Liver (tissue), 9 donors: Measurements from ENCODE around the gene KCNA5. TPM values are rescaled to one million over a fixed set of nuclear protein-coding genes. Genes with fewer than 3 reads are reported as not detected.

ENCODE experiments used
- DNase-seq: peaks from one replicate; pipeline ENCODE4 v3.0.0-alpha.2; 2017; ENCODE audit warnings: low spot score
- H3K27ac ChIP-seq, 2 donors: one replicate each; pipeline ENCODE4 v1.7.0; 2013; ENCODE audit warnings: inconsistent platforms in 2 of 2, low read length in 2 of 2, control low read depth in 1 of 2, low read depth in 1 of 2, mild to moderate bottlenecking in 1 of 2
- H3K27me3 ChIP-seq, 4 donors: one replicate each; pipeline versions ENCODE4 v1.6.1 to v1.7.0; 2013; ENCODE audit warnings: low read length in 3 of 4, inconsistent platforms in 1 of 4, mild to moderate bottlenecking in 1 of 4, moderate library complexity in 1 of 4; ENCODE audit not compliant: control insufficient read depth in 4 of 4, insufficient read depth in 4 of 4
- H3K36me3 ChIP-seq, 4 donors: one replicate each; pipeline versions ENCODE4 v1.6.1 to v1.7.0; 2013; ENCODE audit warnings: low read length in 3 of 4, mild to moderate bottlenecking in 3 of 4, low read depth in 1 of 4, moderate library complexity in 1 of 4; ENCODE audit not compliant: control insufficient read depth in 4 of 4, insufficient read depth in 3 of 4
- H3K4me1 ChIP-seq, 4 donors: one replicate each; pipeline versions ENCODE4 v1.6.1 to v1.7.0; 2013; ENCODE audit warnings: low read length in 3 of 4, mild to moderate bottlenecking in 3 of 4, moderate library complexity in 1 of 4; ENCODE audit not compliant: control insufficient read depth in 4 of 4, insufficient read depth in 4 of 4
- H3K4me3 ChIP-seq, 3 donors: one replicate each; pipeline versions ENCODE4 v1.6.1 to v1.7.0; 2013; ENCODE audit warnings: low read length in 3 of 3, control low read depth in 1 of 3, low read depth in 1 of 3, mild to moderate bottlenecking in 1 of 3
- H3K9ac ChIP-seq, 2 donors: one replicate each; pipeline ENCODE4 v1.7.0; 2013; ENCODE audit warnings: low read length in 2 of 2, mild to moderate bottlenecking in 2 of 2, moderate library complexity in 2 of 2, control low read depth in 1 of 2, low read depth in 1 of 2
- H3K9me3 ChIP-seq, 4 donors: one replicate each; pipeline versions ENCODE4 v1.6.1 to v1.7.0; 2013; ENCODE audit warnings: low read length in 3 of 4; ENCODE audit not compliant: control insufficient read depth in 4 of 4
- EGR1 ChIP-seq, 2 donors: IDR thresholded peaks; 2 replicates each; pipeline ENCODE4 v1.6.1; 2016 to 2018; ENCODE audit warnings: antibody characterized with exemption in 2 of 2, low read depth in 2 of 2
- FOXA1 ChIP-seq: IDR thresholded peaks from 2 replicates; pipeline ENCODE4 v1.6.1; 2016; ENCODE audit warnings: antibody characterized with exemption
- FOXA2 ChIP-seq: IDR thresholded peaks from 2 replicates; pipeline ENCODE4 v1.6.1; 2016; ENCODE audit warnings: antibody characterized with exemption
- GABPA ChIP-seq, 2 donors: IDR thresholded peaks in 1 of 2; conservative IDR thresholded peaks in 1 of 2; 2 replicates each; pipeline ENCODE4 v1.6.1; 2016; ENCODE audit warnings: antibody characterized with exemption in 2 of 2, mild to moderate bottlenecking in 1 of 2, moderate library complexity in 1 of 2
- HNF4A ChIP-seq, 2 donors: conservative IDR thresholded peaks; 2 replicates each; pipeline ENCODE4 v1.6.1; 2016; ENCODE audit warnings: antibody characterized with exemption in 2 of 2, mild to moderate bottlenecking in 2 of 2
- HNF4G ChIP-seq: IDR thresholded peaks from 2 replicates; pipeline ENCODE4 v1.6.1; 2016; ENCODE audit warnings: antibody characterized with exemption
- JUND ChIP-seq, 2 donors: IDR thresholded peaks; 2 replicates each; pipeline ENCODE4 v1.6.1; 2016; ENCODE audit warnings: antibody characterized with exemption in 2 of 2
- NR2F2 ChIP-seq: IDR thresholded peaks from 2 replicates; pipeline ENCODE4 v1.6.1; 2016; ENCODE audit warnings: antibody characterized with exemption
- RAD21 ChIP-seq, 2 donors: IDR thresholded peaks; 2 replicates each; pipeline ENCODE4 v1.6.1; 2016; ENCODE audit warnings: antibody characterized with exemption in 2 of 2, mild to moderate bottlenecking in 2 of 2
- RXRA ChIP-seq, 2 donors: IDR thresholded peaks; 2 replicates each; pipeline ENCODE4 v1.6.1; 2017 to 2018; ENCODE audit warnings: antibody characterized with exemption in 2 of 2, mild to moderate bottlenecking in 1 of 2
- SP1 ChIP-seq: IDR thresholded peaks from 2 replicates; pipeline ENCODE4 v1.6.1; 2018; ENCODE audit warnings: antibody characterized with exemption, mild to moderate bottlenecking
- TAF1 ChIP-seq: conservative IDR thresholded peaks from 2 replicates; pipeline ENCODE4 v1.6.1; 2016; ENCODE audit warnings: antibody characterized with exemption, mild to moderate bottlenecking
- YY1 ChIP-seq: IDR thresholded peaks from 2 replicates; pipeline ENCODE4 v1.6.1; 2016; ENCODE audit warnings: antibody characterized with exemption, mild to moderate bottlenecking
- WGBS: extraction: QIAGEN DNeasy Blood & Tissue Kit; methylation state at CpG from one replicate; pipeline ENCODE4 v1.1.7; 2013; 5-methylcytosine and 5-hydroxymethylcytosine counted together
- polyA plus RNA-seq, 2 donors: library from polyadenylated mRNA; stranded (reverse) in 1 of 2; unstranded in 1 of 2; fragments of 200-250 nt in 1 of 2; fragments of >200 nt in 1 of 2; fragmentation: Nextera tagmentation in 1 of 2; extraction: Ambion mirVana in 1 of 2; gene quantifications; one replicate each; pipeline versions ENCODE4 v1.2.1 to v1.2.3, GENCODE V29; 2013 to 2015
- total RNA-seq, 2 donors: library from RNA; depleted of rRNA; stranded (reverse); fragments of >200 nt; gene quantifications; one replicate each; pipeline ENCODE4 v1.2.3, GENCODE V29; 2014
- TF ChIP-seq, protein P1 (sequence below): IDR thresholded peaks from 2 replicates; pipeline ENCODE4 v1.6.1; 2016; ENCODE audit warnings: antibody characterized with exemption
- TF ChIP-seq, protein P2 (sequence below): IDR thresholded peaks from 2 replicates; pipeline ENCODE4 v1.6.1; 2016; ENCODE audit warnings: antibody characterized with exemption
- donor health status: healthy.
- donor health status: healthy.
- donor health status: healthy.
- donor health status: healthy.
- donor health status: healthy.

The KCNA5 gene
- total and polyA plus RNA-seq, 4 donors, result 0.09 to 0.42 (median 0.12) TPM; not detected in 1

DNA sequence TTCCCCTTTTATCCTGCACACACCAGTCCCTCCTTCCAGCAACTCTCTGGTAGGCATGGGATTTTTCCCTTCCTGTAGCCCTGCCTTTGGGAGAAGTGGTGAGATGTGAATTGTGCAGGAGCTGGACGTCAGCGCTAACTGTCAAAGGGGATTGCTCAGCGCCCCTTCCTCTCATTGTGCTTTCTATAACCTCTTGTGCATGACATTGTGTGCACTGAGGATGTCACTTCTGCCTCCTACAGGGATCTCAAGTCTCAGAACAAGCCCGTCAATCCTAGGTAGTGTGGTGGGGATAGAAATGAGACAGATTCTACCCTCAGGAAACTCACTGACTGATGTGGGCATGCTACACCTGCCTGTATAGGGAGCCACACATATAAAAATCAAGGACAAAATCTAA is 8.7 kb downstream of the KCNA5 start:
- no peak overlapping the region for H3K4me3 ChIP-seq
- no peak for DNase-seq
- H3K4me1 ChIP-seq, result no peaks in the 10 kb centered on the region
- WGBS, result 68% methylated on average over 4 of the region's 4 CpGs
- H3K27ac ChIP-seq, result no peak overlapping the region
- H3K9ac ChIP-seq, result no peak overlapping the region
- H3K36me3 ChIP-seq, result no peaks in the 10 kb centered on the region
- no peaks in the 10 kb centered on the region for H3K9me3 ChIP-seq
- H3K27me3 ChIP-seq, result peaks cover 0 to 3% (median 0%) of the 10 kb centered on the region in 4 donors
- TF ChIP-seq, protein P1, sequence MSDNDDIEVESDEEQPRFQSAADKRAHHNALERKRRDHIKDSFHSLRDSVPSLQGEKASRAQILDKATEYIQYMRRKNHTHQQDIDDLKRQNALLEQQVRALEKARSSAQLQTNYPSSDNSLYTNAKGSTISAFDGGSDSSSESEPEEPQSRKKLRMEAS, result no peak
- TF ChIP-seq RAD21 (IDR thresholded peaks at IDR 0.05), result no peak
- TF ChIP-seq RXRA (IDR thresholded peaks at IDR 0.05), result no peak
- TF ChIP-seq NR2F2, result no peak
- no peak for TF ChIP-seq TAF1
- no peak for TF ChIP-seq HNF4G
- TF ChIP-seq EGR1 (IDR thresholded peaks at IDR 0.05; ENCODE audit: low read depth in 2 of 2), result no peak

DNA sequence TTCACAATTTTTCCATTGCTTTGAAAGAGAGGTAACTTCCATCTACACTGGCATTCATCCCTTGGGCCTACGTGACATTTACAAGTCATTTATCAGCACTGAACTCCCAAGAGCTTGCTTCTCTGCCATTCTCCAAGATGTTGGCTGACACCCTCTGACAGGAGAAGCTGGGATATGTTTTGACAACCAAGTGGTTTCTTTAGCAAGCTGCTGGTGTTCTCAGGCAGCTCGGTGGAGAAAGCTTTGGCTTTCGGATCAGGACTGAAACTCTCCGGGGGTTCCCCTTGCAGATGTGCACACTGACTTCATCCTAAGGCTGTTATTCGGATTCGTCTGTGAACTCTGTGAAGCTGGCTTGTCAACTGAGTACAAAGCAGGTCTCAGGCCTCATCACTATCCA is 15.7 kb downstream of the KCNA5 start:
- no peaks in the 10 kb centered on the region for H3K9me3 ChIP-seq
- no peak for TF ChIP-seq SP1
- TF ChIP-seq HNF4G, result no peak
- TF ChIP-seq, protein P1, result no peak
- no peak for TF ChIP-seq JUND (IDR thresholded peaks at IDR 0.05)
- no peak for TF ChIP-seq YY1
- no peak for TF ChIP-seq EGR1 (IDR thresholded peaks at IDR 0.05; ENCODE audit: low read depth in 2 of 2)
- TF ChIP-seq RAD21 (IDR thresholded peaks at IDR 0.05), result no peak
- no peak for TF ChIP-seq HNF4A (conservative IDR thresholded peaks at IDR 0.05)
- no peak for TF ChIP-seq FOXA1

DNA sequence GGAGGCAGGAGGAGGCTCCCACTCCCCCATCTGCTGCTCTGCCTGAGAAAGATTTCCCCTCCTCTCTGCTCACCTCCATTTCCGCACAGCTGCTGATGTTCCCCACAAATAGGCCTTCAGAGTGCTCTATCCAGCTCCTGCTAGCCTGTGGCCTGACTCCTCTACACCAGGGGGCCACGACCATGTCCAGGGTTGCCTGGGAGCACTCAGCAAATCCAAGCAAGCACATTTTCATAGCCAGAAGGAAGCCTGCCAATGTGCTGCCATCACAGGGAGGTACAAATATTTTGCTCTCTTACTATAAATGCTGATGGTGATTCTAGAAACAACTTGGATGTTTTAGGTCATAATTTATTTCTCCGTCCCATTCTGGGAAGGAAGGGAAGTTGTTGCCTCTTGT is 17.3 kb downstream of the KCNA5 start:
- H3K36me3 ChIP-seq, result no peaks in the 10 kb centered on the region
- 73% methylated on average over 3 of the region's 3 CpGs for WGBS
- no peak overlapping the region for H3K4me3 ChIP-seq
- no peaks in the 10 kb centered on the region for H3K9me3 ChIP-seq
- no peak overlapping the region for H3K27ac ChIP-seq
- TF ChIP-seq NR2F2 (no peak), EGR1 (IDR thresholded peaks at IDR 0.05; ENCODE audit: low read depth in 2 of 2) (no peak), GABPA (IDR thresholded peaks at IDR 0.05 in 1 of 2, conservative IDR thresholded peaks at IDR 0.05 in 1 of 2) (no peak), SP1 (no peak), FOXA2 (no peak), RXRA (IDR thresholded peaks at IDR 0.05) (no peak), JUND (IDR thresholded peaks at IDR 0.05) (no peak), YY1 (no peak), HNF4G (no peak)
- TF ChIP-seq, protein P2, sequence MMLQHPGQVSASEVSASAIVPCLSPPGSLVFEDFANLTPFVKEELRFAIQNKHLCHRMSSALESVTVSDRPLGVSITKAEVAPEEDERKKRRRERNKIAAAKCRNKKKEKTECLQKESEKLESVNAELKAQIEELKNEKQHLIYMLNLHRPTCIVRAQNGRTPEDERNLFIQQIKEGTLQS, result no peak
- TF ChIP-seq, protein P1, result no peak
- no peak for DNase-seq
- peaks cover 0 to 11% (median 0%) of the 10 kb centered on the region in 4 donors for H3K27me3 ChIP-seq
- H3K4me1 ChIP-seq, result no peaks in the 10 kb centered on the region
- no peak overlapping the region for H3K9ac ChIP-seq

More for the DNA sequence above, 15.7 kb downstream of the KCNA5 start:
- 73% methylated on average over 6 of the region's 6 CpGs for WGBS
- Histone ChIP-seq H3K4me1 (no peaks in the 10 kb centered on the region), H3K4me3 (no peak overlapping the region), H3K27me3 (peaks cover 0 to 11% (median 0%) of the 10 kb centered on the region in 4 donors), H3K9ac (no peak overlapping the region), H3K27ac (no peak overlapping the region), H3K36me3 (no peaks in the 10 kb centered on the region)
- DNase-seq, result no peak
